H9 (cell line): ENCODE measurements around the gene ELFN2. TPM values are rescaled to one million over a fixed set of nuclear protein-coding genes. Genes with fewer than 3 reads are reported as not detected.

ENCODE experiments used
- DNase-seq: peaks from one replicate; pipeline ENCODE4 v3.0.0-alpha.2; 2017
- H2AFZ ChIP-seq: one replicate; pipeline ENCODE4 v1.6.1; 2013; ENCODE audit warnings: mild to moderate bottlenecking, low read length, control low read depth, moderate library complexity
- H2AK5ac ChIP-seq: 2 replicates; pipeline ENCODE4 v1.6.1; 2013; ENCODE audit warnings: low read length, control low read depth, mixed read lengths; ENCODE audit not compliant: insufficient read length
- H2BK120ac ChIP-seq: one replicate; pipeline ENCODE4 v1.6.1; 2013; ENCODE audit warnings: low read depth, mild to moderate bottlenecking, low read length, control low read depth, inconsistent platforms; ENCODE audit not compliant: poor library complexity, severe bottlenecking
- H2BK12ac ChIP-seq: 2 replicates; pipeline ENCODE4 v1.6.1; 2013; ENCODE audit warnings: low read length, control low read depth, mixed read lengths, low read depth; ENCODE audit not compliant: insufficient read length
- H2BK15ac ChIP-seq: 2 replicates; pipeline ENCODE4 v1.6.1; 2013; ENCODE audit warnings: low read depth, low read length, control low read depth
- H2BK20ac ChIP-seq: one replicate; pipeline ENCODE4 v1.6.1; 2013; ENCODE audit warnings: low read depth, mild to moderate bottlenecking, low read length, control low read depth, inconsistent platforms; ENCODE audit not compliant: poor library complexity, severe bottlenecking
- H2BK5ac ChIP-seq: 2 replicates; pipeline ENCODE4 v1.6.1; 2013; ENCODE audit warnings: low read length, control low read depth, mixed read lengths; ENCODE audit not compliant: insufficient read length
- H3K14ac ChIP-seq: 2 replicates; pipeline ENCODE4 v1.6.1; 2013; ENCODE audit warnings: low read length, control low read depth; ENCODE audit not compliant: insufficient read depth
- H3K18ac ChIP-seq: 2 replicates; pipeline ENCODE4 v1.6.1; 2013; ENCODE audit warnings: low read depth, mild to moderate bottlenecking, mixed read lengths, low read length, control low read depth; ENCODE audit not compliant: insufficient read length
- H3K23ac ChIP-seq: 2 replicates; pipeline ENCODE4 v1.6.1; 2013; ENCODE audit warnings: low read length, control low read depth, mixed read lengths, low read depth; ENCODE audit not compliant: insufficient read length
- H3K23me2 ChIP-seq: 2 replicates; pipeline ENCODE4 v1.6.1; 2013; ENCODE audit warnings: low read depth, mild to moderate bottlenecking, mixed read lengths, low read length, control low read depth; ENCODE audit not compliant: insufficient read length, poor library complexity, severe bottlenecking
- H3K27ac ChIP-seq: 2 replicates; pipeline ENCODE4 v1.5.1; 2013; ENCODE audit warnings: low read length, control low read depth, mixed read lengths, low read depth; ENCODE audit not compliant: insufficient read length
- H3K27me3 ChIP-seq: 2 replicates; pipeline ENCODE4 v1.6.1; 2013; ENCODE audit warnings: low read length, control low read depth, inconsistent platforms; ENCODE audit not compliant: insufficient read depth
- H3K4ac ChIP-seq: 2 replicates; pipeline ENCODE4 v1.6.1; 2013; ENCODE audit warnings: low read depth, mild to moderate bottlenecking, control low read depth, inconsistent platforms, low read length, moderate library complexity
- H3K4me1 ChIP-seq: 2 replicates; pipeline ENCODE4 v1.6.1; 2013; ENCODE audit warnings: low read length, control low read depth, inconsistent platforms; ENCODE audit not compliant: insufficient read depth
- H3K4me2 ChIP-seq: 2 replicates; pipeline ENCODE4 v1.6.1; 2013; ENCODE audit warnings: low read length, control low read depth, mixed read lengths; ENCODE audit not compliant: insufficient read length, insufficient read depth
- H3K56ac ChIP-seq: 2 replicates; pipeline ENCODE4 v1.6.1; 2013; ENCODE audit warnings: low read depth, mild to moderate bottlenecking, mixed read lengths, low read length, control low read depth; ENCODE audit not compliant: insufficient read length
- H3K79me1 ChIP-seq: 2 replicates; pipeline ENCODE4 v1.6.1; 2013; ENCODE audit warnings: low read depth, mild to moderate bottlenecking, moderate library complexity, low read length, control low read depth, inconsistent platforms; ENCODE audit not compliant: insufficient read depth, poor library complexity, severe bottlenecking
- H3K79me2 ChIP-seq: 2 replicates; pipeline ENCODE4 v1.6.1; 2013; ENCODE audit warnings: low read length, control low read depth, inconsistent platforms; ENCODE audit not compliant: insufficient read depth
- H3K9ac ChIP-seq: 2 replicates; pipeline ENCODE4 v1.6.1; 2013; ENCODE audit warnings: low read length, control low read depth, mixed read lengths; ENCODE audit not compliant: insufficient read length; ENCODE audit errors: extremely low read depth
- H3K9me3 ChIP-seq: one replicate; pipeline ENCODE4 v1.6.1; 2013; ENCODE audit warnings: low read depth, low read length, inconsistent platforms; ENCODE audit not compliant: control insufficient read depth
- H3T11ph ChIP-seq: one replicate; pipeline ENCODE4 v1.6.1; 2013; ENCODE audit warnings: mild to moderate bottlenecking, low read length, control low read depth, inconsistent platforms
- H4K20me1 ChIP-seq: one replicate; pipeline ENCODE4 v1.6.1; 2013; ENCODE audit not compliant: control insufficient read depth, insufficient read length, insufficient read depth
- H4K5ac ChIP-seq: 2 replicates; pipeline ENCODE4 v1.6.1; 2013; ENCODE audit warnings: low read depth, mild to moderate bottlenecking, mixed read lengths, low read length, control low read depth; ENCODE audit not compliant: insufficient read length
- H4K8ac ChIP-seq: replicated peaks from 2 replicates; pipeline ENCODE4 v1.6.1; 2013; ENCODE audit warnings: low read length, control low read depth, mixed read lengths, low read depth; ENCODE audit not compliant: insufficient read length
- H4K91ac ChIP-seq: 2 replicates; pipeline ENCODE4 v1.6.1; 2013; ENCODE audit warnings: low read depth, mild to moderate bottlenecking, moderate library complexity, mixed read lengths, low read length, control low read depth; ENCODE audit not compliant: insufficient read length
- H3K27ac Mint-ChIP-seq, 3 experiments: 2 replicates in 2 of 3; 3 replicates in 1 of 3; pipeline ENCODE4 v1.8.0; 2020 to 2021; ENCODE audit warnings: mixed read lengths in 3 of 3, mild to moderate bottlenecking in 1 of 3, moderate library complexity in 1 of 3
- H3K27me3 Mint-ChIP-seq: 2 replicates; pipeline ENCODE4 v1.8.0; 2021; ENCODE audit warnings: low read depth, mild to moderate bottlenecking, moderate library complexity, mixed read lengths
- H3K36me3 Mint-ChIP-seq, 3 experiments: 2 replicates in 2 of 3; 3 replicates in 1 of 3; pipeline ENCODE4 v1.8.0; 2020 to 2021; ENCODE audit warnings: low read depth in 3 of 3, mixed read lengths in 3 of 3; ENCODE audit not compliant: insufficient read depth in 1 of 3
- H3K4me1 Mint-ChIP-seq, 2 experiments: 2 replicates each; pipeline ENCODE4 v1.8.0; 2020; ENCODE audit warnings: mixed read lengths in 2 of 2
- H3K4me3 Mint-ChIP-seq, 2 experiments: 2 replicates in 1 of 2; 3 replicates in 1 of 2; pipeline ENCODE4 v1.8.0; 2020 to 2021; ENCODE audit warnings: mild to moderate bottlenecking in 2 of 2, mixed read lengths in 2 of 2, moderate library complexity in 1 of 2
- H3K9me3 Mint-ChIP-seq, 2 experiments: 2 replicates in 1 of 2; 3 replicates in 1 of 2; pipeline ENCODE4 v1.8.0; 2020; ENCODE audit warnings: mild to moderate bottlenecking in 2 of 2, mixed read lengths in 2 of 2, moderate library complexity in 1 of 2
- CTCF ChIP-seq: fragments of 200-600 bp; sonication (generic); conservative IDR thresholded peaks from 3 replicates; pipeline ENCODE4 v1.8.0; 2021; ENCODE audit warnings: antibody characterized with exemption, mild to moderate bottlenecking
- WGBS: extraction: QIAGEN DNeasy Blood & Tissue Kit; methylation state at CpG from one replicate; pipeline ENCODE4 v1.1.7; 2013; ENCODE audit warnings: missing lambda C conversion rate, low lambda C conversion rate, mixed read lengths; ENCODE audit not compliant: insufficient read length; ENCODE audit errors: extremely low coverage; 5-methylcytosine and 5-hydroxymethylcytosine counted together
- total RNA-seq: library from RNA; stranded (reverse); gene quantifications from 2 replicates; pipeline ENCODE4 v1.2.1, GENCODE V29; 2021

ELFN2 gene
- total RNA-seq, 1 experiment from 2014 or later: 0.70 TPM

GRCh38 chr22:37471727-37472417 lies 44.6 kb upstream of the ELFN2 start:
- WGBS: no CpG with 5 or more reads among the region's 9 CpGs
- H2AK5ac ChIP-seq: no peak overlapping the region

More at GRCh38 chr22:37471727-37472417, 44.6 kb upstream of the ELFN2 start:
- H3K4me1 ChIP-seq: no peaks in the 10 kb centered on the region; the same call in 1 of the 2 replicates
- H3K9me3 Mint-ChIP-seq: no peaks in the 10 kb centered on the region
- no peak overlapping the region for H2BK15ac ChIP-seq
- H2BK20ac ChIP-seq: no peak overlapping the region
- no peak overlapping the region for H4K5ac ChIP-seq
- no peak overlapping the region for H3K56ac ChIP-seq
- H2BK5ac ChIP-seq: no peak overlapping the region
- no peak overlapping the region for H3K23ac ChIP-seq
- no peaks in the 10 kb centered on the region for H3K36me3 Mint-ChIP-seq
- H2BK12ac ChIP-seq: no peak overlapping the region
- no peak overlapping the region for H2BK120ac ChIP-seq
- no peak overlapping the region for H3T11ph ChIP-seq
- H3K27ac ChIP-seq: no peak overlapping the region
- H3K4ac ChIP-seq: no peak overlapping the region
- no peak for DNase-seq
- H3K4me2 ChIP-seq: no peak overlapping the region
- H3K27me3 ChIP-seq: no peaks in the 10 kb centered on the region
- H3K4me3 Mint-ChIP-seq: no peak overlapping the region
- H3K14ac ChIP-seq: no peak overlapping the region; the same call in 1 of the 2 replicates
- no peak overlapping the region for H4K91ac ChIP-seq
- H3K9me3 ChIP-seq: no peaks in the 10 kb centered on the region
- no peaks in the 10 kb centered on the region for H4K20me1 ChIP-seq
- peaks cover 25% of the 10 kb centered on the region for H3K27me3 Mint-ChIP-seq
- H3K79me1 ChIP-seq: no peaks in the 10 kb centered on the region
- H3K79me2 ChIP-seq: no peaks in the 10 kb centered on the region
- H3K4me1 Mint-ChIP-seq: peaks cover 2 to 24% of the 10 kb centered on the region in 2 experiments; a peak in 3 of 4 replicates
- no peak overlapping the region; a peak in 1 of 7 replicates for H3K27ac Mint-ChIP-seq
- no peak overlapping the region for H3K18ac ChIP-seq
- H2AFZ ChIP-seq: no peak overlapping the region
- H3K9ac ChIP-seq: no peak overlapping the region
- TF ChIP-seq CTCF: no peak
- no peak overlapping the region for H4K8ac ChIP-seq
- H3K23me2 ChIP-seq: no peaks in the 10 kb centered on the region
